ENCODE results near the gene CDC14B.

CDC14B gene

GRCh38 chr9:96581301-96581700 lies 38.3 kb downstream of the CDC14B start:
- no peak for DNase-seq (ENCODE audit: extremely low spot score)
- ChIA-PET CTCF (interaction anchor here (0.7 kb wide), 1 partner anchor 85 kb away, joined by 3 read pairs; no protein-coding TSS in a partner anchor), POLR2A (no interaction called here)
- TF ChIP-seq BHLHE40 (IDR thresholded peaks at IDR 0.05; ENCODE audit: borderline replicate concordance) (no peak), SP1 (IDR thresholded peaks at IDR 0.05) (no peak), NFRKB (IDR thresholded peaks at IDR 0.05) (no peak), LEF1 (IDR thresholded peaks at IDR 0.05; ENCODE audit: borderline replicate concordance) (no peak), HDGF (IDR thresholded peaks at IDR 0.05; ENCODE audit: borderline replicate concordance) (no peak), L3MBTL2 (conservative IDR thresholded peaks at IDR 0.05) (no peak), CTBP1 (IDR thresholded peaks at IDR 0.05; ENCODE audit: borderline replicate concordance) (no peak), ARNT (IDR thresholded peaks at IDR 0.05) (no peak)

- no peak for TF ChIP-seq ELF4 (IDR thresholded peaks at IDR 0.05)
- no peak for TF ChIP-seq LEF1 (IDR thresholded peaks at IDR 0.05; ENCODE audit: borderline replicate concordance)
- no peak for TF ChIP-seq SP1 (IDR thresholded peaks at IDR 0.05)
- TF ChIP-seq ZNF384 (IDR thresholded peaks at IDR 0.05), result no peak
- ChIA-PET CTCF (interaction anchor here (0.5 to 1.0 kb wide), 3 partner anchors 247 to 1951 kb away, joined by 3 read pairs; no protein-coding TSS in a partner anchor), POLR2A (no interaction called here)
- no peak for DNase-seq (ENCODE audit: extremely low spot score)
Measured at GRCh38 chr9:96574931-96575351, 44.7 kb downstream of the CDC14B start.

GRCh38 chr9:96574455-96574854 lies 45.2 kb downstream of the CDC14B start:
- ChIA-PET POLR2A (no interaction called here), CTCF (interaction anchor here (0.5 to 1.0 kb wide), 2 partner anchors 247 to 1024 kb away, joined by 3 read pairs; no protein-coding TSS in a partner anchor)
- TF ChIP-seq CTBP1 (IDR thresholded peaks at IDR 0.05; ENCODE audit: borderline replicate concordance) (no peak), FOXM1 (IDR thresholded peaks at IDR 0.05; ENCODE audit: borderline replicate concordance) (no peak), L3MBTL2 (conservative IDR thresholded peaks at IDR 0.05) (no peak), ELF4 (IDR thresholded peaks at IDR 0.05) (no peak), SP1 (IDR thresholded peaks at IDR 0.05) (no peak), LEF1 (IDR thresholded peaks at IDR 0.05; ENCODE audit: borderline replicate concordance) (no peak), ZNF384 (IDR thresholded peaks at IDR 0.05) (no peak; the same call in 1 of the 2 replicates), FOXK2 (IDR thresholded peaks at IDR 0.05) (no peak)
- DNase-seq (ENCODE audit: extremely low spot score), result no peak

DNA sequence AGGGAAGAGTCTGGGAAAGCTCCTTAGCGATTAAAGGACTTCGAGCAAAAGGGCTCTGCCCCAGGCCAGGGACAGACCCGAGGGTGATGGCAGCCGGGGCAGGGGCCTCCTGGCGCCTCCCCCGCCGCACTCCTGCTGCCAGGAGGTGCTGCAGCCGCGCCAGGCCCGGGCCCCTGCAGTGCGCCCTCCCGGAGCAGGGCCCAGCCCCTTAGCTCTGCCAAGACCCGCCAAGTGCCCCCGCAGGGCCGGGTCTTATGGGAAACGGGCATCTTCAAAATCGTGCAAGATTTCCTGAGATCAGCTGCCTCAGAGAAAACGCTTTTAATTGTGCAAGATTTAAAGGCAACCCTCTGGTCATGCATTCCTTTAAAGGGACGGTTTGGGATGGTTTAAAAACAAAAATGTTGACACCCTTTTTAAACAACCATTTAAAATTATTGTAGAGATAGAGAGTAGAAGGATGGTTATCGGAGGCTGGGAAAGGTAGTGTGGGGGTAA lies 52.4 kb downstream of the CDC14B start:
- POLR2A ChIA-PET, result interaction anchor here (1.8 to 2.2 kb wide), 2 partner anchors 10 to 52 kb away, joined by 4 to 8 read pairs; partner anchors contain the start of gene CDC14B
- TF ChIP-seq HDGF (IDR thresholded peaks at IDR 0.05; ENCODE audit: borderline replicate concordance) (no peak), TARDBP (IDR thresholded peaks at IDR 0.05) (no peak), ELF4 (IDR thresholded peaks at IDR 0.05) (no peak)

GRCh38 chr9:96566498-96567202 lies 53.0 kb downstream of the CDC14B start:
- TF ChIP-seq L3MBTL2 (conservative IDR thresholded peaks at IDR 0.05) (no peak), ELF4 (IDR thresholded peaks at IDR 0.05) (peak; percentile 67)
- peak; percentile 68 for DNase-seq (ENCODE audit: extremely low spot score)
- ChIA-PET POLR2A (interaction anchor here (1.8 to 2.2 kb wide), 2 partner anchors 10 to 52 kb away, joined by 4 to 8 read pairs; partner anchors contain the start of gene CDC14B), CTCF (interaction anchor here (0.7 to 1.6 kb wide), 5 partner anchors 10 to 117 kb away, joined by 3 to 5 read pairs (median 4); partner anchors contain the start of gene HABP4)

More for the DNA sequence above, 52.4 kb downstream of the CDC14B start:
- peak; percentile 31 for DNase-seq (ENCODE audit: extremely low spot score)
- CTCF ChIA-PET, result interaction anchor here (0.8 to 1.6 kb wide), 4 partner anchors 11 to 117 kb away, joined by 3 to 5 read pairs (median 4); partner anchors contain the start of gene HABP4

DNA sequence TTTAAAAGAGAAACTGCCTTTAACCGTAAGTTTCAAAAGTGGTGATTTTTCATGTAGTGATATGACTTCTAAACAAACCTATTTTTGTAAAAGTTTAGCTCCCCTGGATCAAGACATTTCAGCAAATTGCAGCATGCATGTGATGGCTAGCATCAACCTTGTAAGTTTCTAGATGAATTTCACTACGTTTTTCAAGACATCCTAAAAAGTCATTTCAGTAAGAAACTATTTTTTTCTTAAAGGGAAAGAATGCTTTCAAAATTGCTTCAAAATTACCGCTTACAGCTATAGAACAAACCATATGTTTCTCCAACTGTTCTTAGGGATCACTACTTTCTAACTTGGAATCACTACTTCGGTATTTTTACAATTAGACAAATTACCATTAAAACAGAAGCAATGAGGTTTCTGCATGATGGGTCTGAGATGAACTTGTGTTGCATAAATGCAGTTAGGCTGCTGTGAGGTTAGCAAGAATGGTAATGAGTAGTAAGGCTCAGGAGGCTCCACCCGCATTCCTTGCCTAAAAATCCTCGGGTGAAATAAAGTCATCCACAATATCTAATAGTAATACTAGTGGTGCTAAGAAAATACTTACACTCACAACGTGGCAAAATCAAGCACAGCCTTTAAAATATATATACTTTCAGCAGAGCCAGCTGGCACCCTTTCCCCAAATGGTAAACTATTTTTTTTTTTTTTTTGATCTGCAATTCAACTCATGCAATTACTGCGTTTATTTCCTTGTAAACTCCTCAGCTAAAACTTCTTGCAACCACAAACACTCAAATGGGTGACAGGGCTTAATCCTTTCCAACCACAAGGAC lies 53.8 kb downstream of the CDC14B start:
- no peak for DNase-seq (ENCODE audit: extremely low spot score)
- ChIA-PET CTCF (interaction anchor here (0.7 to 1.0 kb wide), 2 partner anchors 41 to 115 kb away, joined by 4 to 5 read pairs; no protein-coding TSS in a partner anchor), POLR2A (interaction anchor here (1.8 to 2.2 kb wide), 2 partner anchors 9 to 53 kb away, joined by 4 to 8 read pairs; partner anchors contain the start of gene CDC14B)
- no peak for TF ChIP-seq TARDBP (IDR thresholded peaks at IDR 0.05)
- TF ChIP-seq ZNF384 (IDR thresholded peaks at IDR 0.05), result 0 out of 2 replicates have a peak, but pooled peaks have one; percentile 39
- TF ChIP-seq PKNOX1 (IDR thresholded peaks at IDR 0.05), result no peak
- TF ChIP-seq FOXA1 (IDR thresholded peaks at IDR 0.05), result no peak

GRCh38 chr9:96564217-96564616 lies 55.4 kb downstream of the CDC14B start:
- DNase-seq (ENCODE audit: extremely low spot score), result no peak
- POLR2A ChIA-PET, result no interaction called here
- TF ChIP-seq SP1 (IDR thresholded peaks at IDR 0.05), result no peak
- no peak for TF ChIP-seq LEF1 (IDR thresholded peaks at IDR 0.05; ENCODE audit: borderline replicate concordance)
- TF ChIP-seq TARDBP (IDR thresholded peaks at IDR 0.05), result no peak
- TF ChIP-seq PKNOX1 (IDR thresholded peaks at IDR 0.05), result no peak
- TF ChIP-seq BHLHE40 (IDR thresholded peaks at IDR 0.05; ENCODE audit: borderline replicate concordance), result no peak
- TF ChIP-seq FOXK2 (IDR thresholded peaks at IDR 0.05), result no peak
- TF ChIP-seq L3MBTL2 (conservative IDR thresholded peaks at IDR 0.05), result no peak
- TF ChIP-seq NFRKB (IDR thresholded peaks at IDR 0.05), result no peak
- no peak for TF ChIP-seq ZNF384 (IDR thresholded peaks at IDR 0.05)
- TF ChIP-seq CTBP1 (IDR thresholded peaks at IDR 0.05; ENCODE audit: borderline replicate concordance), result no peak
- no peak for TF ChIP-seq SUZ12 (IDR thresholded peaks at IDR 0.05)
- no peak for TF ChIP-seq ARNT (IDR thresholded peaks at IDR 0.05)
- TF ChIP-seq ELF4 (IDR thresholded peaks at IDR 0.05), result no peak
- TF ChIP-seq HDGF (IDR thresholded peaks at IDR 0.05; ENCODE audit: borderline replicate concordance), result no peak
- no peak for TF ChIP-seq FOXM1 (IDR thresholded peaks at IDR 0.05; ENCODE audit: borderline replicate concordance)
- CTCF ChIA-PET, result no interaction called here

Measured in HEK293T (cell line).